Trophoblast cell (in vitro differentiated cells and primary cell): ENCODE results near the gene ABHD12B.
"Not testable (repeated sequence)": the region's sequence is repeated elsewhere in the genome, so short reads cannot be mapped to it uniquely, and the experiment has no call there.

Source experiments
- DNase-seq, 2 donors: peaks; one replicate each; pipeline ENCODE4 v3.0.0-alpha.2; 2016
- H2AFZ ChIP-seq: 2 replicates; pipeline ENCODE4 v1.6.1; 2013; ENCODE audit warnings: low read length, moderate library complexity, mild to moderate bottlenecking; ENCODE audit not compliant: insufficient read depth, poor library complexity
- H2AK5ac ChIP-seq: 2 replicates; pipeline ENCODE4 v1.6.1; 2013; ENCODE audit warnings: mild to moderate bottlenecking, low read length
- H2BK120ac ChIP-seq: 2 replicates; pipeline ENCODE4 v1.6.1; 2013; ENCODE audit warnings: low read length, mild to moderate bottlenecking, moderate library complexity; ENCODE audit not compliant: insufficient read depth, poor library complexity
- H2BK12ac ChIP-seq: 2 replicates; pipeline ENCODE4 v1.6.1; 2013; ENCODE audit warnings: mild to moderate bottlenecking, low read length, moderate library complexity
- H2BK5ac ChIP-seq: 2 replicates; pipeline ENCODE4 v1.6.1; 2013; ENCODE audit warnings: low read length, low read depth, moderate library complexity, mild to moderate bottlenecking; ENCODE audit not compliant: poor library complexity
- H3K14ac ChIP-seq: 2 replicates; pipeline ENCODE4 v1.6.1; 2013; ENCODE audit warnings: mild to moderate bottlenecking, low read length
- H3K18ac ChIP-seq: 2 replicates; pipeline ENCODE4 v1.6.1; 2013; ENCODE audit warnings: mild to moderate bottlenecking, low read length
- H3K23ac ChIP-seq: 2 replicates; pipeline ENCODE4 v1.6.1; 2013; ENCODE audit warnings: low read length
- H3K27ac ChIP-seq: 2 replicates; pipeline ENCODE4 v1.5.1; 2013; ENCODE audit warnings: low read depth, mild to moderate bottlenecking, inconsistent platforms, low read length, moderate library complexity
- H3K27me3 ChIP-seq: 2 replicates; pipeline ENCODE4 v1.6.1; 2013; ENCODE audit warnings: inconsistent platforms, mild to moderate bottlenecking, low read length, moderate library complexity; ENCODE audit not compliant: insufficient read depth
- H3K36me3 ChIP-seq, 2 experiments: 1 replicate in 1 of 2; 2 replicates in 1 of 2; pipeline ENCODE4 v1.6.1; 2013; ENCODE audit warnings: low read length in 2 of 2, mild to moderate bottlenecking in 2 of 2, moderate library complexity in 1 of 2; ENCODE audit not compliant: insufficient read depth in 2 of 2, control insufficient read depth in 1 of 2
- H3K4ac ChIP-seq: 2 replicates; pipeline ENCODE4 v1.6.1; 2013; ENCODE audit warnings: low read depth, mild to moderate bottlenecking, low read length, moderate library complexity
- H3K4me1 ChIP-seq, 2 experiments: 1 replicate in 1 of 2; 2 replicates in 1 of 2; pipeline ENCODE4 v1.6.1; 2013; ENCODE audit warnings: low read length in 2 of 2, mild to moderate bottlenecking in 2 of 2, moderate library complexity in 1 of 2; ENCODE audit not compliant: insufficient read depth in 2 of 2, control insufficient read depth in 1 of 2
- H3K4me2 ChIP-seq: 2 replicates; pipeline ENCODE4 v1.6.1; 2013; ENCODE audit warnings: inconsistent platforms, mild to moderate bottlenecking, low read length, moderate library complexity
- H3K4me3 ChIP-seq: 2 replicates; pipeline ENCODE4 v1.5.1; 2013; ENCODE audit warnings: mild to moderate bottlenecking, low read depth, low read length, inconsistent platforms
- H3K79me1 ChIP-seq: one replicate; pipeline ENCODE4 v1.6.1; 2013; ENCODE audit warnings: low read length
- H3K79me2 ChIP-seq: 2 replicates; pipeline ENCODE4 v1.6.1; 2013; ENCODE audit warnings: low read length, mild to moderate bottlenecking; ENCODE audit not compliant: control insufficient read depth, insufficient read depth, poor library complexity
- H3K9ac ChIP-seq: 2 replicates; pipeline ENCODE4 v1.6.1; 2013; ENCODE audit warnings: mild to moderate bottlenecking, low read length
- H3K9me3 ChIP-seq: 2 replicates; pipeline ENCODE4 v1.6.1; 2013; ENCODE audit warnings: low read depth, mild to moderate bottlenecking, control low read depth, inconsistent platforms, low read length; ENCODE audit not compliant: insufficient read depth
- H4K12ac ChIP-seq: 2 replicates; pipeline ENCODE4 v1.6.1; 2013; ENCODE audit warnings: low read depth, mild to moderate bottlenecking, low read length, moderate library complexity
- H4K8ac ChIP-seq: 2 replicates; pipeline ENCODE4 v1.6.1; 2013; ENCODE audit warnings: low read depth, mild to moderate bottlenecking, low read length, moderate library complexity
- H4K91ac ChIP-seq: one replicate; pipeline ENCODE4 v1.6.1; 2013; ENCODE audit warnings: low read depth, mild to moderate bottlenecking, low read length, moderate library complexity
- WGBS: extraction: QIAGEN DNeasy Blood & Tissue Kit; methylation state at CpG from one replicate; pipeline ENCODE4 v1.1.7; 2013; ENCODE audit warnings: missing lambda C conversion rate; ENCODE audit not compliant: insufficient read length, insufficient coverage; ENCODE audit errors: extremely low coverage; 5-methylcytosine and 5-hydroxymethylcytosine counted together

Gene ABHD12B

DNA sequence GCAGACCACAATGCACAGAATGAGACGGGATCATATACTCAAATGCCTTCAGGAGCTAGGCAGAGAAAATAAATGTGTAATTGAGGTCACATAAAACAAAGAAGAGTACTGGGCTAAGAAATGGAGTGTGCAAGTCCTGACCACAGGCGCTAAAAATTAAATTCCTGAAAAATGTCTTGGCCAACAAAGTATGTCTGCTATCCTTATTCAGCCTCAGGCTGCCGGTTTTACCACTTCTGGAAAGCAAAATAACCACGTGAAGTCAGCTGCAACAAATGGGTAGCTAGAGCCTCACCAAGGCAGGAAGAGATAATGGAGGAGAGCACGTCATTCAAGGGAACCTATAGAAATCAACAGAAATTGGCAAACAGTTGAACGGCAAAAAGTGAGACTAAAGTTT is 69.3 kb downstream of the ABHD12B start:
- Histone ChIP-seq H3K4me2 (no peak overlapping the region), H4K12ac (no peak overlapping the region), H2AFZ (no peak overlapping the region), H3K14ac (no peak overlapping the region), H2BK120ac (no peak overlapping the region), H2BK12ac (no peak overlapping the region), H3K4me3 (no peak overlapping the region), H3K4ac (no peak overlapping the region), H3K79me1 (peaks cover 6% of the 10 kb centered on the region), H2AK5ac (no peak overlapping the region), H4K91ac (no peak overlapping the region), H3K18ac (no peak overlapping the region), H4K8ac (no peak overlapping the region), H3K9ac (no peak overlapping the region), H3K4me1 (peaks cover 0 to 14% of the 10 kb centered on the region in 2 experiments), H2BK5ac (no peak overlapping the region), H3K27ac (no peak overlapping the region), H3K23ac (no peak overlapping the region), H3K9me3 (peaks cover 2% of the 10 kb centered on the region), H3K27me3 (no peaks in the 10 kb centered on the region), H3K36me3 (no peaks in the 10 kb centered on the region), H3K79me2 (peaks cover 2% of the 10 kb centered on the region)
- WGBS = no CpG with 5 or more reads among the region's 6 CpGs
- DNase-seq = peak; percentile 93 to 97

DNA sequence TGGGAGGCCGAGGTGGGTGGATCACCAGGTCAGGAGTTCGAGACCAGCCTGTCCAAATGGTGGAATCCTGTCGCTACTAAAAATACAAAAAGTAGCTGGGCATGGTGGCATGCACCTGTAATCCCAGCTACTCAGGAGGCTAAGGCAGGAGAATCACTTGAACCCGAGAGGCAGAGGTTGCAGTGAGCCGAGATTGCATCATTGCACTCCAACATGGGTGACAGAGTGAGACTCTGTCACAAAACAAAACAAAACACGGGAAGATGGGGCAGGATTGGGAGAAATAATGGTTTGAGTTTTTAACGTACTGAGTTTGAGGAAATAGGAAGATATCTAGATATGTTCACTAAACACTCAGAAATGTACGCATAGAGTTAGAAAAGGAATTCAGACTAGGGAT is 69.8 kb downstream of the ABHD12B start:
- H3K4me1 ChIP-seq = peaks cover 0 to 14% of the 10 kb centered on the region in 2 experiments
- not testable (repeated sequence) for H4K91ac ChIP-seq, H2AFZ ChIP-seq, H4K8ac ChIP-seq, H4K12ac ChIP-seq, H3K4me2 ChIP-seq, H3K4ac ChIP-seq, H3K27ac ChIP-seq, H3K36me3 ChIP-seq, H3K9me3 ChIP-seq, DNase-seq, H3K9ac ChIP-seq, H3K79me2 ChIP-seq, H3K27me3 ChIP-seq, H2BK5ac ChIP-seq, H3K23ac ChIP-seq, H2AK5ac ChIP-seq, H3K79me1 ChIP-seq, H3K18ac ChIP-seq, H2BK12ac ChIP-seq, H3K14ac ChIP-seq, H2BK120ac ChIP-seq, H3K4me3 ChIP-seq
- WGBS = no CpG with 5 or more reads among the region's 8 CpGs

- Histone ChIP-seq H3K14ac (peak overlapping the region; percentile 15), H3K4me1 (peaks cover 0 to 14% of the 10 kb centered on the region in 2 experiments), H4K91ac (no peak overlapping the region), H3K79me2 (peaks cover 2% of the 10 kb centered on the region), H4K12ac (no peak overlapping the region), H2BK120ac (no peak overlapping the region), H3K4me2 (peak overlapping the region; percentile 98), H3K27ac (no peak overlapping the region), H3K18ac (peak overlapping the region; percentile 60), H2AFZ (peak overlapping the region; percentile 92), H2AK5ac (no peak overlapping the region), H3K4me3 (peak overlapping the region; percentile 80), H2BK12ac (no peak overlapping the region), H3K79me1 (peaks cover 6% of the 10 kb centered on the region), H4K8ac (peak overlapping the region; percentile 40), H3K4ac (no peak overlapping the region), H3K36me3 (no peaks in the 10 kb centered on the region), H3K9me3 (peaks cover 4% of the 10 kb centered on the region), H3K23ac (no peak overlapping the region), H3K9ac (no peak overlapping the region), H3K27me3 (no peaks in the 10 kb centered on the region), H2BK5ac (no peak overlapping the region)
- DNase-seq = peak; percentile 88 to 90
- no CpG with 5 or more reads among the region's 26 CpGs for WGBS
These were observed 71.5 kb downstream of the ABHD12B start for GRCh38 chr14:50943261-50943942.

DNA sequence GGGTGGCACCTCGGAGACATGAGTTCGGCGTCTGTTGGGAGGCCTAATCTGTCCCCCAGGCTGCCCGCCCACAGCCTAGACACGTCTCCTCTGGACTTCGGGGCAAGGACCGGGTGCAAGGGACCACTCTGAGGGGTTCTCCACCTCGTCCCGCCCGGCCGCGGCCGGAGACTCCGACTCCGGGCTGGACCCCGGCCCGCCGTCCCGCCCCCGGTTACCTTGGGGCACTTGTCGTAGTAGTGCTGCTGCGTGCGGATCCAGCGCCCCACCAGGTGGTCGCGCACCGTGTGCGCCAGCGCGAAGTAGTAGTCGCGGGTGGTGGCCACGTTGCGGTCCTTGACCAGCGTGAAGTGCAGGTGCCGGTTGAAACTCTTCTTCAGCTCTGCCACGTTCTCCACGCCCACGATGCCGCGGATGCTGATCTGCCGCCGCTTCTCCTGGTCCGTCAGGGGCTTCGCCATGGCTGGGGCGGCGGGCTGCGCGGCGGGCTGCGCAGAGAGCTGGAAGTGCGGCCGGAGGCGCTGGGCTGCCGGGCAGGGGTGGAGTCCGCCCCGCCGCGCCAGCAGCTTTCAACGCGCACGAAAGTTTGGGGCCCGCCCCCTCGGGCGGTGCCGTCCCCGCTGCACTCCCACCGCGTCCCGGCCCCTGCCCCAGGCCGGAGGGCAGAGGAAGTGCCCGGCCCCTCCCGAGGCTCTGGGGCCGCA is 72.2 kb downstream of the ABHD12B start, which contains the start of gene PYGL:
Gene PYGL, minus strand, starts transcription at position 541 of the 704 bp plus-strand sequence. Its CDS starts 80 bp downstream, at position 461.
- DNase-seq = peak; percentile 83 to 89
- Histone ChIP-seq H4K8ac (peak within 1 kb of the TSS; percentile 40), H3K79me2 (peaks cover 2% of the 10 kb centered on the region), H2AFZ (peak within 1 kb of the TSS; percentile 92), H2BK12ac (no peak within 1 kb of the TSS), H3K4me2 (peak within 1 kb of the TSS; percentile 98), H2BK5ac (no peak within 1 kb of the TSS), H3K4me3 (peak within 1 kb of the TSS; percentile 80), H3K9ac (peak within 1 kb of the TSS; percentile 59), H3K79me1 (peaks cover 6% of the 10 kb centered on the region), H3K4me1 (peaks cover 0 to 14% of the 10 kb centered on the region in 2 experiments), H3K4ac (no peak within 1 kb of the TSS), H2AK5ac (no peak within 1 kb of the TSS), H4K12ac (peak within 1 kb of the TSS; percentile 22), H3K36me3 (no peaks in the 10 kb centered on the region), H3K27me3 (no peaks in the 10 kb centered on the region), H3K23ac (no peak within 1 kb of the TSS), H2BK120ac (no peak within 1 kb of the TSS), H4K91ac (no peak within 1 kb of the TSS), H3K18ac (peak within 1 kb of the TSS; percentile 60), H3K14ac (peak within 1 kb of the TSS; percentile 15), H3K9me3 (peaks cover 4% of the 10 kb centered on the region), H3K27ac (no peak within 1 kb of the TSS)
- no CpG with 5 or more reads among the region's 74 CpGs for WGBS
